Astrocyte (in vitro differentiated cells and primary cell): ENCODE results near the gene BBX. TPM values are rescaled to one million over a fixed set of nuclear protein-coding genes. Genes with fewer than 3 reads are reported as not detected.
A peak's percentile ranks its signal among the peaks of the same experiment; 100 is the strongest.

Source experiments
- DNase-seq: peaks from one replicate; pipeline ENCODE4 v3.0.0-alpha.2; 2010; ENCODE audit warnings: low read depth
- FAIRE-seq: peaks from 2 replicates; lab custom pipeline; 2011; peaks lifted over from hg19 to GRCh38; lab: Jason Lieb, UNC
- H2AFZ ChIP-seq: 2 replicates; pipeline ENCODE4 v1.6.0; 2012; ENCODE audit warnings: low read depth, low read length, inconsistent platforms
- H3K27ac ChIP-seq: 2 replicates; pipeline ENCODE4 v1.5.1; 2011; ENCODE audit warnings: low read depth, low read length, inconsistent platforms
- H3K27me3 ChIP-seq: 2 replicates; pipeline ENCODE4 v1.6.0; 2011; ENCODE audit warnings: low read length, inconsistent platforms; ENCODE audit not compliant: insufficient read depth
- H3K36me3 ChIP-seq: 2 replicates; pipeline ENCODE4 v1.5.1; 2011; ENCODE audit warnings: low read length, inconsistent platforms; ENCODE audit not compliant: insufficient read depth
- H3K4me1 ChIP-seq: 2 replicates; pipeline ENCODE4 v1.5.1; 2011; ENCODE audit warnings: low read length, inconsistent platforms; ENCODE audit not compliant: insufficient read depth
- H3K4me2 ChIP-seq: 2 replicates; pipeline ENCODE4 v1.6.0; 2012; ENCODE audit warnings: low read length, inconsistent platforms
- H3K4me3 ChIP-seq: 2 replicates; pipeline ENCODE4 v1.5.1; 2011; ENCODE audit warnings: low read depth, mild to moderate bottlenecking, low read length, inconsistent platforms; ENCODE audit not compliant: insufficient read depth
- H3K79me2 ChIP-seq: 2 replicates; pipeline ENCODE4 v1.6.0; 2012; ENCODE audit warnings: mild to moderate bottlenecking, low read length, inconsistent platforms; ENCODE audit not compliant: insufficient read depth
- H3K9ac ChIP-seq: 2 replicates; pipeline ENCODE4 v1.6.0; 2012; ENCODE audit warnings: mild to moderate bottlenecking, low read length, inconsistent platforms
- H3K9me3 ChIP-seq: 2 replicates; pipeline ENCODE4 v1.5.1; 2012; ENCODE audit warnings: low read depth, mild to moderate bottlenecking, low read length, inconsistent platforms; ENCODE audit not compliant: insufficient read depth
- H4K20me1 ChIP-seq: 2 replicates; pipeline ENCODE4 v1.6.0; 2012; ENCODE audit warnings: low read length, inconsistent platforms; ENCODE audit not compliant: insufficient read depth
- H3K27ac Mint-ChIP-seq: one replicate; pipeline ENCODE4 v1.8.0; 2021; ENCODE audit warnings: mild to moderate bottlenecking, mixed read lengths; ENCODE audit not compliant: unreplicated experiment
- H3K27me3 Mint-ChIP-seq: one replicate; pipeline ENCODE4 v1.8.0; 2021; ENCODE audit warnings: low read depth, mixed read lengths; ENCODE audit not compliant: unreplicated experiment
- H3K36me3 Mint-ChIP-seq: one replicate; pipeline ENCODE4 v1.8.0; 2021; ENCODE audit warnings: low read depth, mixed read lengths; ENCODE audit not compliant: unreplicated experiment
- H3K4me1 Mint-ChIP-seq: one replicate; pipeline ENCODE4 v1.8.0; 2021; ENCODE audit warnings: low read depth, mixed read lengths; ENCODE audit not compliant: unreplicated experiment
- H3K4me3 Mint-ChIP-seq: one replicate; pipeline ENCODE4 v1.8.0; 2021; ENCODE audit warnings: mild to moderate bottlenecking, moderate library complexity, mixed read lengths; ENCODE audit not compliant: unreplicated experiment
- H3K9me3 Mint-ChIP-seq: one replicate; pipeline ENCODE4 v1.8.0; 2021; ENCODE audit warnings: mild to moderate bottlenecking, mixed read lengths; ENCODE audit not compliant: unreplicated experiment
- EZH2 ChIP-seq: IDR thresholded peaks from 2 replicates; pipeline ENCODE4 v1.6.1; 2012; ENCODE audit warnings: mild to moderate bottlenecking, low read length, inconsistent platforms; ENCODE audit not compliant: insufficient read depth
- total RNA-seq: library from RNA; stranded (reverse); gene quantifications from 2 replicates; pipeline ENCODE4 v1.2.1, GENCODE V29; 2021
- TF ChIP-seq, protein P1 (sequence below): IDR thresholded peaks from 2 replicates; pipeline ENCODE4 v1.5.1; 2011; ENCODE audit warnings: low read depth, mild to moderate bottlenecking, inconsistent platforms, low read length, moderate library complexity; ENCODE audit not compliant: insufficient read depth

The BBX gene
- total RNA-seq, 1 donor from 2014 or later = 91.6 TPM

DNA sequence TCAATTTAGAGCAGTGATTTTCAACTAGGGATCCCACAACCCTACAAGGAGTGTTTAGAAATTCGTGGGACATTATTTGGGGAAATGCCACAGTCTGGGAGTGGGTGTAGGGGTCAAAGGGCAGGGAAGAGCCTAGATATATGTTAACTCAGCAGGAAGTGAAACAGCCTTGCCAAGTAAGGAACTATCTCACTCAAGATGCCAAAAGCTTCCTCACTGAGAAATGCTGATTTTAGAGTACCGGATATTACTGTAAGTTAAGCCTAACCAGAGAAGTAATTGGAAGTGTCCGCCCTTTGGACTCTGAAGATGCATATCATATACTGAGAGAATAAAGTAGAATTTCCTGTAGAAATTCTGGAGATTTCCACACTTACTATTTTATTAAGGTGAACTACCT is 158.6 kb downstream of the BBX start:
- H3K4me1 Mint-ChIP-seq = peaks cover 50% of the 10 kb centered on the region
- no peaks in the 10 kb centered on the region for H3K27me3 ChIP-seq
- H3K27ac ChIP-seq = no peak overlapping the region
- no peaks in the 10 kb centered on the region for H3K27me3 Mint-ChIP-seq
- no peak overlapping the region for H3K9ac ChIP-seq
- H3K9me3 ChIP-seq = no peaks in the 10 kb centered on the region
- H2AFZ ChIP-seq = no peak overlapping the region
- TF ChIP-seq, protein P1, sequence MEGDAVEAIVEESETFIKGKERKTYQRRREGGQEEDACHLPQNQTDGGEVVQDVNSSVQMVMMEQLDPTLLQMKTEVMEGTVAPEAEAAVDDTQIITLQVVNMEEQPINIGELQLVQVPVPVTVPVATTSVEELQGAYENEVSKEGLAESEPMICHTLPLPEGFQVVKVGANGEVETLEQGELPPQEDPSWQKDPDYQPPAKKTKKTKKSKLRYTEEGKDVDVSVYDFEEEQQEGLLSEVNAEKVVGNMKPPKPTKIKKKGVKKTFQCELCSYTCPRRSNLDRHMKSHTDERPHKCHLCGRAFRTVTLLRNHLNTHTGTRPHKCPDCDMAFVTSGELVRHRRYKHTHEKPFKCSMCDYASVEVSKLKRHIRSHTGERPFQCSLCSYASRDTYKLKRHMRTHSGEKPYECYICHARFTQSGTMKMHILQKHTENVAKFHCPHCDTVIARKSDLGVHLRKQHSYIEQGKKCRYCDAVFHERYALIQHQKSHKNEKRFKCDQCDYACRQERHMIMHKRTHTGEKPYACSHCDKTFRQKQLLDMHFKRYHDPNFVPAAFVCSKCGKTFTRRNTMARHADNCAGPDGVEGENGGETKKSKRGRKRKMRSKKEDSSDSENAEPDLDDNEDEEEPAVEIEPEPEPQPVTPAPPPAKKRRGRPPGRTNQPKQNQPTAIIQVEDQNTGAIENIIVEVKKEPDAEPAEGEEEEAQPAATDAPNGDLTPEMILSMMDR = no peak
- TF ChIP-seq EZH2 = no peak
- H3K36me3 ChIP-seq = no peaks in the 10 kb centered on the region
- H3K4me2 ChIP-seq = no peak overlapping the region
- H4K20me1 ChIP-seq = peaks cover 12% of the 10 kb centered on the region
- H3K9me3 Mint-ChIP-seq = peaks cover 9% of the 10 kb centered on the region
- FAIRE-seq = no peak
- H3K4me3 ChIP-seq = no peak overlapping the region
- no peaks in the 10 kb centered on the region for H3K79me2 ChIP-seq
- no peak overlapping the region for H3K4me3 Mint-ChIP-seq
- no peak overlapping the region for H3K27ac Mint-ChIP-seq
- DNase-seq = no peak
- no peaks in the 10 kb centered on the region for H3K36me3 Mint-ChIP-seq
- H3K4me1 ChIP-seq = no peaks in the 10 kb centered on the region

DNA sequence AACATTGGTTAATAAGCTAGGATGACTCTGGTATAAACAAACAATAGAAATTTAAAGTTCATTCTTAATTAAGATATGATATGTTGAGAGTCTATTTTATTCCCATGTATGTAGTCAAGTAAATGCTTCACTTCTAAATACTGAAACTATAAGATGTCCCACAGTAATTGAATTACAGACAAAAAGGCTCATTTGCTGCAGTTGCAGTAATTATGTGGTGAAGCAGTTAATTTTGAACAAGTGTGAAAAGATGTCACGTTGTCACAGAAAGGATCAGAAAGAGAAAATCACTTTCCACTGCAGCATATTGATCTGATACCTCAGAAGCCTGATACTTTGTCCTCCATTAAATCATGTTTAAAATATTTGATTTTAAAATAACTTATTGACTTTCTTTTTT is 159.8 kb downstream of the BBX start:
- no peak for TF ChIP-seq EZH2
- TF ChIP-seq, protein P1 = no peak
- no peaks in the 10 kb centered on the region for H3K27me3 Mint-ChIP-seq
- no peak overlapping the region for H3K4me3 ChIP-seq
- H3K9ac ChIP-seq = no peak overlapping the region
- peaks cover 11% of the 10 kb centered on the region for H4K20me1 ChIP-seq
- FAIRE-seq = no peak
- H3K27ac Mint-ChIP-seq = no peak overlapping the region
- H3K79me2 ChIP-seq = no peaks in the 10 kb centered on the region
- H3K36me3 ChIP-seq = no peaks in the 10 kb centered on the region
- H3K27ac ChIP-seq = no peak overlapping the region
- H3K4me1 ChIP-seq = no peaks in the 10 kb centered on the region
- H3K36me3 Mint-ChIP-seq = no peaks in the 10 kb centered on the region
- H3K4me1 Mint-ChIP-seq = peaks cover 50% of the 10 kb centered on the region
- H3K27me3 ChIP-seq = no peaks in the 10 kb centered on the region
- H3K9me3 Mint-ChIP-seq = peaks cover 9% of the 10 kb centered on the region
- H3K9me3 ChIP-seq = no peaks in the 10 kb centered on the region
- H3K4me3 Mint-ChIP-seq = no peak overlapping the region
- H3K4me2 ChIP-seq = no peak overlapping the region
- DNase-seq = no peak
- no peak overlapping the region for H2AFZ ChIP-seq

DNA sequence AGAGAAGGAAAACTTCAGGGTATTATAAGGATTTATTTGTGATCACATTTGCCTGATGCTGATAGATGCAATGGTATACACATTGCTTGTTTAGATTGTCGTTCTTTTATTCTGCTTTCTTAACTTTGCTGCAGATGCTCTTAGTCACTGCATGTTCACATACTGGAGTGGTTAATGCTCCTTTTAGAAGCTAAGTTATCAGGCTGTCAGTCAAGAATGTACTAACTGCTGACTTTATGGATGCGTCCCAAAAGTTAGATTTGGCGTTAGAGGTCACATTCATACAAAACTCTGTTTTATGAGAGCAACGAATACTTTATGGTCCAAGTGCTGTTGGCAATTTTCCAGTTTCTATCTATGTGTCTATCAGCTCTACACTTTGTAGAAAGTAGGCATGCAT is 160.7 kb downstream of the BBX start:
- no peak overlapping the region for H3K4me3 Mint-ChIP-seq
- TF ChIP-seq, protein P1 = no peak
- TF ChIP-seq EZH2 = no peak

More for the DNA sequence above, 160.7 kb downstream of the BBX start:
- Histone ChIP-seq H3K9ac (no peak overlapping the region), H3K36me3 (no peaks in the 10 kb centered on the region), H3K4me2 (no peak overlapping the region), H4K20me1 (peaks cover 11% of the 10 kb centered on the region), H3K4me3 (no peak overlapping the region), H3K9me3 (no peaks in the 10 kb centered on the region), H3K27ac (no peak overlapping the region), H3K79me2 (no peaks in the 10 kb centered on the region), H2AFZ (no peak overlapping the region), H3K27me3 (no peaks in the 10 kb centered on the region), H3K4me1 (no peaks in the 10 kb centered on the region)
- Mint-ChIP-seq H3K27me3 (no peaks in the 10 kb centered on the region), H3K27ac (peak overlapping the region; percentile 66), H3K36me3 (no peaks in the 10 kb centered on the region), H3K4me1 (peaks cover 47% of the 10 kb centered on the region), H3K9me3 (peaks cover 9% of the 10 kb centered on the region)
- FAIRE-seq = no peak
- peak; percentile 79 for DNase-seq
